HG03064 (cell line): ENCODE data around the gene SRCIN1.

Source experiments
- ATAC-seq: cut with Tn5 transposase; IDR thresholded peaks from one replicate; pipeline ENCODE4 v1.9.1; 2021; ENCODE audit warnings: low read depth; ENCODE audit not compliant: unreplicated experiment

Gene SRCIN1

GRCh38 chr17:38564254-38564837 is 41.4 kb downstream of the SRCIN1 start:
- ATAC-seq = no peak

- no peak for ATAC-seq
Observed at GRCh38 chr17:38563362-38564253, 42.1 kb downstream of the SRCIN1 start.

GRCh38 chr17:38562903-38563302 is 42.8 kb downstream of the SRCIN1 start:
- ATAC-seq = no peak

DNA sequence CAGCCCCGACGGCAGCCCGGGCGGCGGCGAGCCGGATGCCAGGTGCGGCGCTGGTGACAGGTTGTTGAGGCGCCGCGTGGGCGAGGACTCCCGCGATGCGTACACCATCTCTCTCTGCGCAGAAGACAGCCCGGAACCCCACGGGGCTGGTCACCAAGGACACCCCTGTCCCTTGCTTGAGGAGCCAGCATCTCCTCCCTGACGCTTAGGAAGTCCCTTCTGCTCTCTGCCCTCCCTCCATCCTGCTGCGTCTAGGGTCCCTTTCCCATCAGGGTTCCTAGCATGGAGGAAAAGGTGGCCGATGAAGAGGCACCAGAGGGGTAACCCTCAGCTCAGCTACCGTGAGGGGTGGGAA is 43.6 kb downstream of the SRCIN1 start:
- ATAC-seq = no peak

GRCh38 chr17:38561416-38562214 is 44.1 kb downstream of the SRCIN1 start:
- no peak for ATAC-seq

- no peak for ATAC-seq
Observed at GRCh38 chr17:38560503-38561318, 45.0 kb downstream of the SRCIN1 start.

DNA sequence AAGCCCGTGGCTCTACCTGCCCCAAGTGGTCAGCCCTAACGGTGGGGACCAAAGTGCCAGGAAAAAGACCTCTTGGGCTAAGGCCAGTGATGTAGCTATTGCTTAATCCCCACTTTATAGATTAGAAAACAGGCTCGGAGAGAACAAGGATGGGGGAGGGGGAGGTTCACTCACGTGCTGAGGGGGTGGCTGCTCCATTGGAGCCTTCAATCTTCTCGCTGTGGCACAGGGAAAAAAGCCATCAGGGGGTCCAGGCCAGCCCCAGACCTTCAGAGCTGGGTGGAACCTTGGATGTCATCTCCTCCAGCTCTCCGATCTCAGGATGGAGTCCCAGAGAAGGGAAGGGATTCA is 45.9 kb downstream of the SRCIN1 start:
- ATAC-seq = no peak

- peak; percentile 53 for ATAC-seq
Observed at GRCh38 chr17:38559051-38559879, 46.5 kb downstream of the SRCIN1 start.

DNA sequence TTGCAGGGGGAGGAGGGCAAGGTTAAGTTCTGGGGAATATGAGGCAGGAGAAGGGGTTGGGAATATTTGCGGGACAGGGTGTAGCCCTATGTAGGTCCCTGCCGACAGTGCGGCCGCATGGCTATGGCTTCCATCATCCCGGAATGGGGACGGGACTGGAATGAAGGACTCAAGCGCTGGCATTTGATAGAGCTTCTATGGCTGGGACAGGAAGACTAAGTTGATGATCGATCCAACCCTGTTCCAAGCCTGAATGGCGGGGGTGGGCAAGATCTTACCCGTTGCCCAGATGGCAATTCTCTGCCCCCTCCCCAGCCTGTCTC is 47.1 kb downstream of the SRCIN1 start:
- ATAC-seq = no peak

- no peak for ATAC-seq
Observed at GRCh38 chr17:38557836-38558727, 47.7 kb downstream of the SRCIN1 start.

DNA sequence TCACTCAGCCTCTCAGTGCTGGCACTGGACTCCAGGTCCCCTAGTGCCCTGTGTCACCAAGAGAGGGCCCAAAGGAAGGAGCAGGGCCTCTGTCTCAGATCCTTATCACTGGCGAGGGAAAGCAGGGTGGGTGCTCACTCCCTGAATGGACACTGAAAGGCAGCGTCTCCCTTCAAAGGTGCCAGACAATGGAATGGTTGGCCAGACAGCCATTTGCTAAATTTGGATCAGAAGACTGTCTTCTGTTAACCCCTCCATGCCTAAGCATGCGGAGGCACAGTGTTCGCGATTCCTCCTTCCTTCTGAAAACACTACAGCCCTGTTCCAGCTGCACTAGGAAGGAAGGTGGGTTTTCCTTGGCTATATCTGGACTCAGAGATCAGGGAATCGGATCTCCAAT is 48.4 kb downstream of the SRCIN1 start:
- no peak for ATAC-seq

GRCh38 chr17:38556239-38556638 is 49.5 kb downstream of the SRCIN1 start:
- ATAC-seq = no peak

- no peak for ATAC-seq
Observed at GRCh38 chr17:38554430-38555350, 51.1 kb downstream of the SRCIN1 start.

DNA sequence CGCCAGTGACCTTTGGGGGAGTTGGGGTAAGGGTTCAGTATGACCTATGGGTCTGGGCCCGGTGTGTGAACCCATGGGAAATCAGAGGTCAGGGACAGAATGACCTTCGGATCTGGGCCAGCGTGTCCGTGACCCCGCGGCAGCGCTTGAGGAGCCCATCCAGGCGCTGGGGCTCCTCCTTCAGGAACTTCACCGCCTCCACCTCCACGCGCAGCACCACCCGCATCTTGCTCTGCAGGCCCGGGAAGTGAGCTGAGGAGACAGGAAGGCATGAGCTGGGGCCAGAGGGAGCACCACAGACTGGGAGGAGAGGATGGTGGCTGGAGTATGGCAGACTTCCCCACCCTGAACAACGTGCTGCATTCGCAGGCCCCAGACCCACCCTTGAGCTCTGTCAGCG is 53.4 kb downstream of the SRCIN1 start:
- no peak for ATAC-seq

- ATAC-seq = no peak
Observed at GRCh38 chr17:38551121-38551520, 54.6 kb downstream of the SRCIN1 start.

DNA sequence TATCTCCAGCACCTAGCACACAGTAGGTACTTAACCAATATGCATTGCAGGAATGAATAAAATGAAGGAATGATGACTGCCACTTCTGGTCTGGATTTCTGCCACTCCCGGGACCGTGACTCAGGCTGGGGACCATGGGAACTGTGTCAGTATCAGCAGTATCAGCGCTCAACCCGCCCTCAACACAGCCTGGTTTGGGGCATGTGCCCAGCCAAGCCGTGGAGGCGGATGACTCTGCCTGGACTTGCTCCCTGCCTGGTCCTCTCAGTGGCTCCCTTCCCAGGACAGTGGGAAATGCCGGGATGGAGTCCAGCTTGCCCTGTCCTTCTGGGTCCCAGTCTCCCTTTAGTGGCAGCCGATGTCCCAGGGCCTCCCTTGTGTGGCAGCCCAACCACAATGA is 55.1 kb downstream of the SRCIN1 start:
- no peak for ATAC-seq

DNA sequence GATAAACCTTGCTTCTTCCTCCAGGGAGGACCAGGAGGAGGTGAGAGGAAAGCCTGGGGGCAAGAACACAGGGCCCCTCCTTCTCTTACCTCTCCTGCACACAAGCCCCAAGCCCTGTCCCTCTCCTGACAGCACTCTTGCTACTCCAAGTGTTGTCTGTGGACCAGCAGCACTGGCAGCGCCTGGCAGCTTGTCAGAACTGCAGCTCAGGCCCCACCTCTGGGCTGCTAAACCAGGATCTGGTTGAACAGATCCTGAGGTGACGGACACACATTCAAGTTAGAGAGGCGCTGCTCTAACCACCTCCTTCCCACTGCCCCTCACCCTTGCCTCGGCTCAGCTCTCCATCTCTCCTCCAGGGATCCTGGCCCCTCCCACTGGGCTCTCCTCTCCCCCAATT is 56.5 kb downstream of the SRCIN1 start:
- no peak for ATAC-seq

- ATAC-seq = no peak
Observed at GRCh38 chr17:38547444-38547843, 58.3 kb downstream of the SRCIN1 start.
